ENCODE results near the gene C11orf71.

Gene C11orf71

GRCh38 chr11:114398303-114398920 is 1.9 kb downstream of the C11orf71 start:
- DNase-seq, result no peak

GRCh38 chr11:114397349-114397982 is 2.8 kb downstream of the C11orf71 start:
- no peak for DNase-seq

- DNase-seq, result no peak
These were observed 3.4 kb downstream of the C11orf71 start for GRCh38 chr11:114396916-114397315.

GRCh38 chr11:114395736-114396135 is 4.6 kb downstream of the C11orf71 start:
- no peak for DNase-seq

GRCh38 chr11:114392735-114393667 is 7.3 kb downstream of the C11orf71 start:
- no peak for DNase-seq

- DNase-seq, result no peak
These were observed 13.8 kb downstream of the C11orf71 start for GRCh38 chr11:114386545-114386944.

GRCh38 chr11:114386131-114386530 is 14.2 kb downstream of the C11orf71 start:
- DNase-seq, result no peak

GRCh38 chr11:114384487-114384886 is 15.8 kb downstream of the C11orf71 start:
- no peak for DNase-seq

- no peak for DNase-seq
These were observed 17.8 kb downstream of the C11orf71 start for GRCh38 chr11:114382509-114382908.

GRCh38 chr11:114379394-114380069 is 20.8 kb downstream of the C11orf71 start:
- no peak for DNase-seq

GRCh38 chr11:114377612-114378267 is 22.6 kb downstream of the C11orf71 start:
- DNase-seq, result no peak

GRCh38 chr11:114375052-114375451 is 25.3 kb downstream of the C11orf71 start:
- DNase-seq, result no peak

GRCh38 chr11:114368918-114369680 is 31.2 kb downstream of the C11orf71 start:
- no peak for DNase-seq

- DNase-seq, result no peak
These were observed 32.9 kb downstream of the C11orf71 start for GRCh38 chr11:114367244-114367957.

- DNase-seq, result peak; percentile 32
These were observed 33.7 kb downstream of the C11orf71 start for GRCh38 chr11:114366331-114367243.

- DNase-seq, result no peak
These were observed 37.4 kb downstream of the C11orf71 start for GRCh38 chr11:114362958-114363357.

- no peak for DNase-seq
These were observed 38.0 kb downstream of the C11orf71 start for GRCh38 chr11:114362326-114362725.

GRCh38 chr11:114359342-114359741 is 41.0 kb downstream of the C11orf71 start:
- no peak for DNase-seq

GRCh38 chr11:114358716-114359115 is 41.6 kb downstream of the C11orf71 start:
- no peak for DNase-seq

GRCh38 chr11:114354076-114354475 is 46.2 kb downstream of the C11orf71 start:
- no peak for DNase-seq
